GM21723 (cell line): ENCODE measurements around the gene GEMIN7.

Experiments used
- ATAC-seq: cut with Tn5 transposase; IDR thresholded peaks from one replicate; pipeline ENCODE4 v1.9.1; 2021; ENCODE audit warnings: mild to moderate bottlenecking, moderate library complexity; ENCODE audit not compliant: unreplicated experiment

GEMIN7 gene, protein sequence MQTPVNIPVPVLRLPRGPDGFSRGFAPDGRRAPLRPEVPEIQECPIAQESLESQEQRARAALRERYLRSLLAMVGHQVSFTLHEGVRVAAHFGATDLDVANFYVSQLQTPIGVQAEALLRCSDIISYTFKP

GRCh38 chr19:45079063-45079910 is at the start of gene GEMIN7:
TSS of gene GEMIN7 (plus strand) at chr19:45079260. CDS start at chr19:45090115, 10,855 bp downstream.
- no peak for ATAC-seq

DNA sequence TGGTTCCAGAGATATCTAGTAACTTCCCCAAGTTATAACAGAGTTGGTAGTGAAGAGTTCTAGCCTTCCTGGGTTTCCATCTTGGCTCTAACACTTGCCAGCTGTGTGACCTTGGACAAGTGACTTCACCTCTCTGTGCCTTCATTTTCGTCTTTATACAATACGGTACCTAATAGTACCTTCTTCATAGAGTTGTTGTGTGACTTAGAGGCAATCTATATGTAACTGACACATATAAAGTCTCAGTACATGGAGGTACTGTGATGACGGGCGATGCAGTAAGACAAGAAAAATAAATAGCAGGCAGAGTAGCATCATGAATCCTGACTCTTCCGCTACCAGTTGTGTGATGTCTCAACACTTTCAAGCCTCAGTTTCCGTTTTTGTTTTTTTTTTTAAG is 48.2 kb upstream of the GEMIN7 start:
- no peak for ATAC-seq

- ATAC-seq, result no peak
Measured at GRCh38 chr19:45032421-45032820, 46.6 kb upstream of the GEMIN7 start.

GRCh38 chr19:45035755-45036154 is 43.3 kb upstream of the GEMIN7 start:
- ATAC-seq, result no peak

DNA sequence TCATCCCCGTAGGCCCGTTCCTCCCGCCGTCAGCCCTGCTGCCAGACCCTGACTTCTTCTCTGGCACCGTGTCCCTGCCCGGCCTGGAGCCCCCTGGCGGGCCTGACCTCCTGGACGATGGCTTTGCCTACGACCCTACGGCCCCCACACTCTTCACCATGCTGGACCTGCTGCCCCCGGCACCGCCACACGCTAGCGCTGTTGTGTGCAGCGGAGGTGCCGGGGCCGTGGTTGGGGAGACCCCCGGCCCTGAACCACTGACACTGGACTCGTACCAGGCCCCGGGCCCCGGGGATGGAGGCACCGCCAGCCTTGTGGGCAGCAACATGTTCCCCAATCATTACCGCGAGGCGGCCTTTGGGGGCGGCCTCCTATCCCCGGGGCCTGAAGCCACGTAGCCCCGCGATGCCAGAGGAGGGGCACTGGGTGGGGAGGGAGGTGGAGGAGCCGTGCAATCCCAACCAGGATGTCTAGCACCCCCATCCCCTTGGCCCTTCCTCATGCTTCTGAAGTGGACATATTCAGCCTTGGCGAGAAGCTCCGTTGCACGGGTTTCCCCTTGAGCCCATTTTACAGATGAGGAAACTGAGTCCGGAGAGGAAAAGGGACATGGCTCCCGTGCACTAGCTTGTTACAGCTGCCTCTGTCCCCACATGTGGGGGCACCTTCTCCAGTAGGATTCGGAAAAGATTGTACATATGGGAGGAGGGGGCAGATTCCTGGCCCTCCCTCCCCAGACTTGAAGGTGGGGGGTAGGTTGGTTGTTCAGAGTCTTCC is 41.5 kb upstream of the GEMIN7 start:
- no peak for ATAC-seq

GRCh38 chr19:45038931-45039893 is 39.8 kb upstream of the GEMIN7 start, which contains the start of gene CLASRP:
TSS of gene CLASRP (plus strand) at chr19:45039045. CDS start at chr19:45040213, 1,168 bp downstream.
- ATAC-seq, result peak; percentile 81

GRCh38 chr19:45040059-45040771 is 38.8 kb upstream of the GEMIN7 start:
- no peak for ATAC-seq

DNA sequence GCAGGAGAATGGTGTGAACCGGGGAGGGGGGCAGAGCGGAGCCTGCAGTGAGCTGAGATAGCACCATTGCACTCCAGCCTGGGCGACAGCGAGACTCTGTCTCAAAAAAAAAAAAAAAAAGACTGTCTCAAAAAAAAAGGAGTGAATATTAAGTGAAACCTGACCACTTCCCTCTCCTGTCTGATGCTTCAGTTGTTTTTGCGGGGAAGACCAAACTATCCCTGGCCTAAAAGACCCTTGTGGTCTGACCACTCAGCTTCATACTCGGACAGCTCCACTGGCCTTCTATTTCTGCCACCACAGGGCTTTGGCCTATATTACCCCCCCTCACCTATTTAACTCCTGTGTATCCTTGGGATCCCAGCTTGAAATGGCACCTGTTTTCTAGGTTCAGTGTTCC is 37.9 kb upstream of the GEMIN7 start:
- ATAC-seq, result no peak

DNA sequence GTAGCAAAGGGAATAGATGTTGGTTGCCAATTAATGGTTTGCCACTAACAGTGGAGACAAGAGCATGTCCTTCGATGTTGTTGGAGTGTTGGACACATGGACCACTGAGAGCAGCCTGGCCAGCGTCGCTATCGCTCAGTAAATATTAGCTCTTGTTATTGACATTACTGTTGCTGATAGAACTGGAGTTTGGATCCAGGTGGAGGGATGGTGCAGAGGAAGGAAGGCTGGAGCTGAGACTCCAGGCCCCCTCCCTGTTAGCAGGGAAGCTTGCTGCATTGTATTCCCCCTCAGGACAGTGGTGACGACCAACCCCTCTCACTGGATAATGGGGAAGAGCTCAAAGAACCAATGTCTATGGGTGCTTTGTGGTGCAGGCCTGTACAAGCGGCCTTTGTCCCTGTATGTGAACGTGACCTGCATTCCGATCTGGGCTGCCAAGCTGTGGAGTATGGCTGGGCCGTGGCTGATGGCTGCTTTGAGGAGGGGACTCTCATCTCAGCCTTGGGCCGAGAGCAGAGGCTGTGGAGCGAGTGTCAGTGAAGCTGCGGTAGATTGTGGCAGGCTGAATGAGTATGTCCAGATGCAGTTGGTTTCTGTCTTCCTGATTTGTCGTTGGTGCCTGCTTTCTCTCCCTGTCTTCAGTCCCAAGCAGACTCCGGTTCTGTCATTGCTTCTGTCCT is 33.2 kb upstream of the GEMIN7 start:
- ATAC-seq, result no peak

- ATAC-seq, result no peak
Measured at GRCh38 chr19:45046355-45046754, 32.7 kb upstream of the GEMIN7 start.

GRCh38 chr19:45047188-45047797 is 31.8 kb upstream of the GEMIN7 start:
- peak; percentile 63 for ATAC-seq

- ATAC-seq, result no peak
Measured at GRCh38 chr19:45049073-45049736, 29.9 kb upstream of the GEMIN7 start.

- no peak for ATAC-seq
Measured at GRCh38 chr19:45050036-45050435, 29.0 kb upstream of the GEMIN7 start.

DNA sequence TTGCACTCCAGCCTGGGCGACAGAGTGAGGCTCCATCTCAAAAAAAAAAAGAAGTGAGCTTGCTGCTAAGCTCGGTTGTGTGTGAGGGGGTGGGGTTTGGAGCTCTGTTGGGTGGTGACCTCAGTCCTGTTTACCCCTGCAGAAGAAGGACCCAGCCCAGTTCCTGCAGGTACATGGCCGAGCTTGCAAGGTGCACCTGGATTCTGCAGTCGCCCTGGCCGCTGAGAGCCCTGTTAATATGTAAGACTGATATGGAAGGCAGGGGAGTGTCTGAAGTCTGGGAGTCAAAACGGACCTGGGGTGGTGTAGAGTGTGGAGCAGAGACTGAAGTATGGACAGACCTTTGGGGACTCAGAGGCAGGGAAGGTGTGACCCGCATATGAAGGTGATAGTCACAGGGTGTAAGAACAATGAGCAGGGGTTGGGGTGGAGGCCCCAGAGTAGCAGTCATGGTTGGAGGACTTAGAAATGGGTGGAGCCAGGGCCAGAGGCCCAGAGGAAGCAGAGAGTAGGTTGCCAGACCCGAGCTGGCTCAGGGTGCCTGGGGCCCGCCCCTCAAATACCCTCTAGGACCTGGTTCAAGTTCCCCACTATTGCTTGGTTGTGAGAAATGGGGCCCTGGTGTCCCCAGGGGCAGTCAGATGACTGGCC is 27.0 kb upstream of the GEMIN7 start:
- ATAC-seq, result no peak

- no peak for ATAC-seq
Measured at GRCh38 chr19:45056831-45057230, 22.2 kb upstream of the GEMIN7 start.

- no peak for ATAC-seq
Measured at GRCh38 chr19:45057444-45057843, 21.6 kb upstream of the GEMIN7 start.

- ATAC-seq, result no peak
Measured at GRCh38 chr19:45058622-45059159, 20.4 kb upstream of the GEMIN7 start.
